GM18909 (cell line): Measurements from ENCODE around the gene MACO1.
"Not testable (repeated sequence)": the region's sequence is repeated elsewhere in the genome, so short reads cannot be mapped to it uniquely, and the experiment has no call there.

ENCODE experiments used
- ATAC-seq: cut with Tn5 transposase; IDR thresholded peaks from one replicate; pipeline ENCODE4 v1.9.1; 2021; ENCODE audit warnings: mild to moderate bottlenecking; ENCODE audit not compliant: unreplicated experiment, poor library complexity

The MACO1 gene

GRCh38 chr1:25450891-25451290 lies 20.2 kb downstream of the MACO1 start:
- no peak for ATAC-seq

GRCh38 chr1:25451908-25452307 lies 21.2 kb downstream of the MACO1 start:
- ATAC-seq: no peak

DNA sequence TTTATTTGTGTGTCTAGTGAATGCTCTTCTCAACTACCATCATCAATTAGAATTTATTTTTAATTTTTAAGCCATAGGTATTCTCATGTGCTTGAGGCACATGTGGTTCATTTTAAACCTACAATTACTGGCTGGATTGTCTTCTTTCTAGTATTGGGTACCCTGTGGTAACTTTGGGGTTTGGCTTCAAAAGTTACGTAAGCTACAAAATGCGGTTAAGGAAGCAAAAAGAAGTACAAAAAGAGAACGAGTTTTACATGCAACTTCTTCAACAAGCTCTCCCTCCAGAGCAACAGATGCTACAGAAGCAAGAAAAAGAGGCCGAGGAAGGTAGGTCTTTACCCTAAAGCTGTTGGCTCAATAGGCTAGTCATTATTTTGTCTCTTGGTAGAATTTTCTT lies 25.8 kb downstream of the MACO1 start:
- no peak for ATAC-seq

DNA sequence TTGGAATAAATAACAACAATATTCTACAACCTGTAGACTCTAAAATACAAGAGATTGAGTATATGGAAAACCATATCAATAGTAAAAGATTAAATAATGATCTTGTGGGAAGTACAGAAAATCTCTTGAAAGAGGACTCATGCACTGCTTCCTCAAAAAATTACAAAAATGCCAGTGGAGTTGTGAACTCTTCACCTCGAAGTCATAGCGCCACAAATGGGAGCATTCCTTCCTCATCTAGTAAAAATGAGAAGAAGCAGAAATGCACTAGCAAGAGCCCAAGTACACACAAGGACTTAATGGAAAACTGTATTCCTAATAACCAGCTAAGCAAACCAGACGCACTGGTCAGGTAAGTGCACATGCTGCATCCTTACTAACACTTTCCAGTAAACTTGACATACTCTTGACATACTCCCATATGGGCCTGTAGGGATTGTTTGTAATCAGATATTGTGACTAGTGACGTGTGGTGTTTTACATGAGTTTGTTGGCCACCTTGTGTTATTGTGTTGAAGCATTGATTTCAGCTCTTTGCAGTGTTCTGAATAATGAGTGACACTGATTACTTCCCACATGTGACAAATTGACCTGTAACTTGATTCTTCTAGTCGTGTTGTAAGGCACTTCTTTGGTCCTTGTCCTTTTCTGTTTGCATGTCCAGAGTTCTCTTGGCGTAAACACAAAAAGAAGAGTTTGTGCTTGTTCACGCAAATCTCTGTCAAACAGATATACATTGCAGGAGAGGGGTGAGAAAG lies 28.0 kb downstream of the MACO1 start:
- ATAC-seq: no peak

DNA sequence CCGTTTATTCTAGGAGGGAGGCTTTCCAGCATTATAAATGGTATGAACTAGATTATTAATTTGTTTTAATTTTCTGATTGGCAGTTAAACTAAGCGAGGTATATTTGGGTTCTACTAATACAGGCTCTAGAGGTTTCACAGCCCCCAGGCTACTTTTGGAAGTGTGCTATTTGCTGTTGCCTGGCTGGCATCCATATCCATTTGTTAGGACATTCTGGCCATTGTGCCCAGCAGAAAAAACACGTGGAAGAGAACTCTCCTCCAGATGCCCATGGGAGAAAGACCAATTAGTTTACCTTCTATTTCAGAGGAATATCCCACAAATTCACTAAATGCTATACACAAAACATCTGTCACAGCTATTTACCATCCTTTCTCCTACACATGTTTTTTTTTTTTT lies 29.3 kb downstream of the MACO1 start:
- ATAC-seq: no peak

GRCh38 chr1:25460816-25461215 lies 30.1 kb downstream of the MACO1 start:
- not testable (repeated sequence) for ATAC-seq

GRCh38 chr1:25461849-25462248 lies 31.2 kb downstream of the MACO1 start:
- ATAC-seq: no peak

DNA sequence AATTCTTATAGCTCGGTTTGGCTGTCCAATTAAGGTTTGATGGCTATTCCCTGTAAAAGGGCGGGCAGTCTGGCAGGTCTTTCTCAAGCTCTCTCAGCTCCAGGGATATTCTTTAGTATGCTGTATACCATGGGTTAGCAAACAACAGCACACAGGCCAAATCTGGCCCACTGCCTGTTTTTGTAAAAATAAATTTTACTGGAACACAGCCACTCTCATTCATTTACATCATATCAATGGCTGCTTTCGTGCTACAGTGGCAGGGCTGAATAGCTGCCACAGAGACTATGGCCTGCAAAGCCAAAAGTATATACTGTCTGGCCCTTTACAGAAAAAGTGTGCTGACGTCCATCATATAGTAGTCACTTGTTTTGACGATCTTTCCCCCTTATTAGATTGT lies 32.0 kb downstream of the MACO1 start:
- no peak for ATAC-seq

GRCh38 chr1:25467193-25467592 lies 36.5 kb downstream of the MACO1 start:
- no peak for ATAC-seq

GRCh38 chr1:25467616-25468015 lies 36.9 kb downstream of the MACO1 start:
- no peak for ATAC-seq

- no peak for ATAC-seq
These were observed 37.3 kb downstream of the MACO1 start for GRCh38 chr1:25468033-25468432.

DNA sequence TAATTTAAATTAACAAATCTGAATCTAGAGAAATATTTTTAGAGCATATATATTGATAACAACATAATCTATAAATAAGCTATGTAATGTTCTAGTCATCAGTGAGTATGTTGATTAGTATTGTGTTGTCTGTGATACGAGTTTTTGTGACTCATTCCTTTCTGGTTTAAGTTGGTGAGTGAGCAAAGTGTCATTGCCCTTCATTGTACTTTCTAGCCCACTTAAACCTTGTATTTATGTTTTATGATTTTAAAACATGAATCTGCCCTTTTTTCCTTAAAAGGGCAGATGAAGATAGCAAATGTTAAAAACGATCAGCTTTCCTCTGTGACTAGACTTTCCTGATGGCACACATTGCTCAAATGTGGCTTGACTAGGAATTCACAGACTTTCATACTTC lies 38.5 kb downstream of the MACO1 start:
- ATAC-seq: no peak

- no peak for ATAC-seq
These were observed 41.8 kb downstream of the MACO1 start for GRCh38 chr1:25472471-25472870.

DNA sequence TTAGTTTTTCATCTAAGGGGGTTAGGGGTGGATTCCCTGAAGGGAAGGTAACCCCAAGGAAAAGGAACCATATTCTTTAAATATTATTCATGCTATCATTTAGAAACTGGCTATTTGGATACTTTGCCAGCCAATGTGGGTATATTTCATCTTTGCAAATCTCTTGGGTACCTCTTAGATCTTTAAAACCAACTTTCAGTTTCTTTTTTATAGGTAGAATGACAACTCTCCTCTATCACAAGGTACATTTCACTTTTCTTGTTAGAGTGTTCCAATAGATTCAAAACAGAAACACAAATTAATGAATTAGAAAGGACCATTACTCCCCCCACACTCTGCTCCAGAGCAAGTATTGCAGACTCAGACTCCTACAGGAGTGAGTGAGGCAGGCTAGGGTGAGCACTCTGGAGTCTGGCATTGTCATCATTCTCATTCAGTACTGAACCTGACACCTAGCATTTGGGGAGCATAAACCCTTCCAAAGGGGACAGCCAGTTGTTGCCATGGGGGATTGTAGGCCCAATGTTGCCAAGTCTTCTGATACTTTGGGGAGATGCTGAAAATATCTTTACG lies 43.0 kb downstream of the MACO1 start:
- no peak for ATAC-seq

DNA sequence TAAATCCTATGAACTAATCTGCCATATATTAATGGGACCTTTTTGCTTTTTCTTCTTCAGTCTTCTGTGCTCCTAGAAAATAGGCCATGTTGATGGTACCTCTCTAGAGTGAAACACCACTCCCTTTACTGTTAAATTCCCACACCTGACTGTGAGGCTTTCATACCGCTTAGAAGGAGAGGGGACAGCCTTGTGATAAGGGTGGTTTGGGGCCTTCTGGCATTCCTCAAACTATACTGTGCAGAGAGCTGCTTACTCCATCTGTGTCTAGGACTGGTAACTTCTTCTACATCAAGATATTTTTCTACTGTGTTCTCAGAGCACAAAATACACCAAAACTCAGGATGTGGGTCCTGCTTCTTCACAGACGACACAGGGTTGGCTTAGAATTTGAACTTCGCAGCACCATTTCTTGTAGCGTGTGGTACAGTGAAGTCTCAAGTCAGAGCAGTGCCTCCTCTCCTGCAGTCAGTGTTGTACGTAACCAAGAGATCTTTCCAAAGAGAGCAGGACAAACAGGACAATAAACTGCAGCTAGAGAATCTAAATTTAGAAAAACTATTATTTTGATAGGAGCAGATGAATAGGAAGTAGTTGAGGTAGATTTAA lies 43.8 kb downstream of the MACO1 start:
- ATAC-seq: no peak

- ATAC-seq: no peak
These were observed 45.7 kb downstream of the MACO1 start for GRCh38 chr1:25476186-25477097.

- no peak for ATAC-seq
These were observed 46.8 kb downstream of the MACO1 start for GRCh38 chr1:25477448-25478034.

GRCh38 chr1:25478633-25479032 lies 47.9 kb downstream of the MACO1 start:
- no peak for ATAC-seq

DNA sequence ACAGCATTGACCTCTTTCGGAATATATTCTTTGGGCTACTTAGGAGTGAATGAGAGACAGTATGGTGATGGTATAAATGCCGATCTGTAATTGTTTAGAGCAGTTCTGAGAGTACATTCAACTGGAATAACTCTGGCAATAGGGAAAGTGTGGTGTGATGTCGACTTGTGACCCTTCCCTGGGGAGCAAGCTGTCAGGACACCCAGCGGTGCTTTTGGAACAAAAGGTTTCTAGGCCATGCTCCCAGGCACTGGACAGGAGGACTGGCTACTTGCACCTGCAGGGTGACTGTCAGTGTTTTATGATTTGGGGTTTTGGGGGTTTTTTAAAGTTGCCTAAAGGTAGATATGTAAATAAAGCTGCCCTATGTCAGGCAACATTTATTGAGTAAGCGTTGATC lies 50.9 kb downstream of the MACO1 start:
- no peak for ATAC-seq

- no peak for ATAC-seq
These were observed 51.5 kb downstream of the MACO1 start for GRCh38 chr1:25482211-25482610.
